ENCODE measurements around the gene TNC.

GRCh38 chr9:115010874-115011273 is 107.1 kb downstream of the TNC start:
- TF ChIP-seq POLR2AphosphoS5 (IDR thresholded peaks at IDR 0.05; ENCODE audit: low read depth, low read length) (no peak), CTCF (IDR thresholded peaks at IDR 0.05) (no peak), REST (IDR thresholded peaks at IDR 0.05; ENCODE audit: insufficient read depth in 1 of 2, low read depth in 2 of 2, low read length in 1 of 2) (no peak), TCF7L2 (IDR thresholded peaks at IDR 0.05; ENCODE audit: low read depth, low read length) (no peak)
